Vagina (tissue), 2 donors: ENCODE results near the gene OIT3. TPM values are rescaled to one million over a fixed set of nuclear protein-coding genes. Genes with fewer than 3 reads are reported as not detected.

Experiments used
- DNase-seq, 2 donors: peaks; one replicate each; pipeline ENCODE4 v3.0.0-alpha.2; 2017; ENCODE audit errors: extremely low spot score in 2 of 2
- H3K27ac ChIP-seq: fragments of 200-600 bp; sonication (generic); one replicate; pipeline ENCODE4 v1.5.1; 2019
- H3K27me3 ChIP-seq: fragments of 200-600 bp; sonication (generic); one replicate; pipeline ENCODE4 v1.5.1; 2019
- H3K36me3 ChIP-seq, 2 donors: fragments of 200-600 bp; sonication (generic); one replicate each; pipeline ENCODE4 v1.5.1; 2017 to 2019
- H3K4me1 ChIP-seq: fragments of 200-600 bp; sonication (generic); one replicate; pipeline ENCODE4 v1.5.1; 2019
- H3K4me3 ChIP-seq, 2 donors: fragments of 200-600 bp; sonication (generic); 1 replicate in 1 of 2; 2 replicates in 1 of 2; pipeline ENCODE4 v1.5.1; 2016 to 2019
- H3K9me3 ChIP-seq: fragments of 200-600 bp; sonication (generic); one replicate; pipeline ENCODE4 v1.5.1; 2019
- POLR2A ChIP-seq, 2 donors: fragments of 450-650 bp; IDR thresholded peaks; one replicate each; pipeline ENCODE4 v1.6.1; 2017; ENCODE audit warnings: antibody characterized with exemption in 2 of 2, mild to moderate bottlenecking in 2 of 2, moderate library complexity in 2 of 2
- POLR2AphosphoS5 ChIP-seq, 2 donors: sonication (generic); formaldehyde crosslinking; IDR thresholded peaks; one replicate each; pipeline ENCODE4 v1.9.0; 2017; ENCODE audit warnings: antibody characterized with exemption in 2 of 2, mild to moderate bottlenecking in 2 of 2, low read depth in 1 of 2; ENCODE audit not compliant: insufficient read depth in 1 of 2
- intact Hi-C: fragments of 100-400 bp; cut with DNase I; formaldehyde crosslinking; loops from one replicate; pipeline ENCODE4 v1.15.1; 2023
- total RNA-seq: library from RNA; depleted of rRNA; stranded (reverse); fragments of >200 nt; gene quantifications from one replicate; pipeline ENCODE4 v1.2.3, GENCODE V29; 2016
- TF ChIP-seq, protein P1 (sequence below), 3 experiments: fragments of 450-650 bp in 2 of 3; fragments of 200-600 bp in 1 of 3; sonication (generic) in 1 of 3; IDR thresholded peaks; one replicate each; pipeline ENCODE4 v1.5.1; 2017 to 2019; ENCODE audit warnings: antibody characterized with exemption in 3 of 3, mild to moderate bottlenecking in 2 of 3, moderate library complexity in 2 of 3

OIT3 gene
- total RNA-seq, 1 donor from 2014 or later, result not detected

GRCh38 chr10:72979709-72980108 is 86.2 kb downstream of the OIT3 start:
- no peak overlapping the region for H3K27ac ChIP-seq
- no peaks in the 10 kb centered on the region for H3K27me3 ChIP-seq
- TF ChIP-seq, protein P1, sequence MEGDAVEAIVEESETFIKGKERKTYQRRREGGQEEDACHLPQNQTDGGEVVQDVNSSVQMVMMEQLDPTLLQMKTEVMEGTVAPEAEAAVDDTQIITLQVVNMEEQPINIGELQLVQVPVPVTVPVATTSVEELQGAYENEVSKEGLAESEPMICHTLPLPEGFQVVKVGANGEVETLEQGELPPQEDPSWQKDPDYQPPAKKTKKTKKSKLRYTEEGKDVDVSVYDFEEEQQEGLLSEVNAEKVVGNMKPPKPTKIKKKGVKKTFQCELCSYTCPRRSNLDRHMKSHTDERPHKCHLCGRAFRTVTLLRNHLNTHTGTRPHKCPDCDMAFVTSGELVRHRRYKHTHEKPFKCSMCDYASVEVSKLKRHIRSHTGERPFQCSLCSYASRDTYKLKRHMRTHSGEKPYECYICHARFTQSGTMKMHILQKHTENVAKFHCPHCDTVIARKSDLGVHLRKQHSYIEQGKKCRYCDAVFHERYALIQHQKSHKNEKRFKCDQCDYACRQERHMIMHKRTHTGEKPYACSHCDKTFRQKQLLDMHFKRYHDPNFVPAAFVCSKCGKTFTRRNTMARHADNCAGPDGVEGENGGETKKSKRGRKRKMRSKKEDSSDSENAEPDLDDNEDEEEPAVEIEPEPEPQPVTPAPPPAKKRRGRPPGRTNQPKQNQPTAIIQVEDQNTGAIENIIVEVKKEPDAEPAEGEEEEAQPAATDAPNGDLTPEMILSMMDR (IDR thresholded peaks at IDR 0.05), result no peak
- no peak for TF ChIP-seq POLR2A (IDR thresholded peaks at IDR 0.05)
- no peak for TF ChIP-seq POLR2AphosphoS5 (IDR thresholded peaks at IDR 0.05; ENCODE audit: insufficient read depth in 1 of 2, low read depth in 1 of 2)
- no peaks in the 10 kb centered on the region for H3K9me3 ChIP-seq
- no peaks in the 10 kb centered on the region for H3K4me1 ChIP-seq
- no peaks in the 10 kb centered on the region for H3K36me3 ChIP-seq
- DNase-seq, result no peak
- intact Hi-C loops, result no loop called here
- no peak overlapping the region for H3K4me3 ChIP-seq

DNA sequence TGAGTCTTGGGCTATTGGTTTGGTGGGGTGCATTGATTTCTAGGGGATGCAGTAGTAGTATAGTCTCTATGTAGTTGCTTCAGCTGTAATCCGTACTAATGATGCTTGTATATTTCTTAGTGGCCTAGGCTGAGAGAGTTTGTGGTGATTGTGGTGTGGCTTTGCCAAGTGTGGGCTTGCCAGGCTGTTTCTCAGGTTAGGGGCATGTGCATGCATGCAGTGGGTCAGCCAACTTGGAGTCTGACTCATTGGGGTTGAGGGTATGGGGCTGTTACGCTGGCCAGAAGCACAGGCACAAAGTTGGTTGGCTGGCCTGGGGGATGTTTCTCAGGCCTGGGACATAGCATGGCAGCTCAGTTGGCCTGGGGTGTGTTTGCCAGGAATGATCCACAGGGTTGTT is 86.8 kb downstream of the OIT3 start:
- no peak for TF ChIP-seq POLR2A (IDR thresholded peaks at IDR 0.05)
- TF ChIP-seq, protein P1 (IDR thresholded peaks at IDR 0.05), result no peak
- TF ChIP-seq POLR2AphosphoS5 (IDR thresholded peaks at IDR 0.05; ENCODE audit: insufficient read depth in 1 of 2, low read depth in 1 of 2), result no peak
- no peaks in the 10 kb centered on the region for H3K9me3 ChIP-seq
- intact Hi-C loops, result no loop called here

DNA sequence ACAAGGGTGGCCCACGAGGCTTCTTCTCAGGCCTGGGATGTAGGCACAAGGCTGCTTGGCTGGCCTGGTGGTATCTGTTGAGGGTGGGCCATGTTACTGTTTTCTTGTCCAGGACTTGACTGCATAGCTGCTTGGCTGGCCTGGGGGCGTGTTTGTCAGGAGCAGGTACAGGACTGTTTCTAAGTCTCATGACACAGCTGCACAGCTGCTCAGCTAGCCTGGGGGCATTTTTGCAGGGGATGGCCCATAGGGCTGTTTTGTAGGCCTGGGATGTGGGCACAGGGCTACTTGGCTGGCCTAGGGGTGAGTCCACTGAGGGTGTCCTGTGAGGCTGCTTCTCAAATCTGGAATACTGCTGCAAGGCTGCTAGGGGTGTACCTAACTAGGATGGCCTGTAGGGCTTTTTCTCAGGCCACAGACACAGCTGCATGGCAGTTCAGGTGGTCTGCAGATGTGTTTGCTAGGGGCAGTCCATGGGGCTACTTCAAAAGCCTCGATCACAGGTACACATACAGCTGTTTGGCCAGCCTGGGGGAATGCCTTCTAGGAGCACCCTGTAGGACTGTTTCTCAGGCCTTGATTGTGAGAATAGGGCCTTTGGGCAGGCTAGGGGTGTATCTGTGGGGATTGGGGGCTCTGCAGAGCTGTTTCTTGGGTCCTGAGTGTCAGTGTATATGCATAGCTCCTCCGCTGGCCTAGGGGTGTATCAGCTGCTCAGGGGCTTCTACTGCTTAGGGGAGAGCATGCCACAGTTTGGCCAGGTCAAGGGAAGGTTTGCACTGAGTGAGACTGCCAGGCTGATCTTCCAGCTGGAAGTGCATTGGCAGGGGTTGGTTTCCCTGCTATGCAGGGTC is 87.7 kb downstream of the OIT3 start:
- Histone ChIP-seq H3K27ac (no peak overlapping the region), H3K4me1 (no peaks in the 10 kb centered on the region), H3K36me3 (no peaks in the 10 kb centered on the region), H3K27me3 (no peaks in the 10 kb centered on the region), H3K9me3 (no peaks in the 10 kb centered on the region), H3K4me3 (no peak overlapping the region)
- DNase-seq, result no peak
- TF ChIP-seq POLR2AphosphoS5 (IDR thresholded peaks at IDR 0.05; ENCODE audit: insufficient read depth in 1 of 2, low read depth in 1 of 2), result no peak
- no peak for TF ChIP-seq POLR2A (IDR thresholded peaks at IDR 0.05)
- TF ChIP-seq, protein P1 (IDR thresholded peaks at IDR 0.05), result no peak
- intact Hi-C loops, result no loop called here

More for the DNA sequence above, 86.8 kb downstream of the OIT3 start:
- H3K4me1 ChIP-seq, result no peaks in the 10 kb centered on the region
- H3K27ac ChIP-seq, result no peak overlapping the region
- H3K36me3 ChIP-seq, result no peaks in the 10 kb centered on the region
- no peak overlapping the region for H3K4me3 ChIP-seq
- H3K27me3 ChIP-seq, result no peaks in the 10 kb centered on the region
- no peak for DNase-seq

GRCh38 chr10:72981882-72982529 is 88.5 kb downstream of the OIT3 start:
- Histone ChIP-seq H3K27ac (no peak overlapping the region), H3K9me3 (no peaks in the 10 kb centered on the region), H3K4me3 (no peak overlapping the region), H3K36me3 (no peaks in the 10 kb centered on the region), H3K27me3 (no peaks in the 10 kb centered on the region), H3K4me1 (no peaks in the 10 kb centered on the region)
- no peak for DNase-seq
- TF ChIP-seq, protein P1 (IDR thresholded peaks at IDR 0.05), result no peak
- TF ChIP-seq POLR2A (IDR thresholded peaks at IDR 0.05) (no peak), POLR2AphosphoS5 (IDR thresholded peaks at IDR 0.05; ENCODE audit: insufficient read depth in 1 of 2, low read depth in 1 of 2) (no peak)
- intact Hi-C loops, result no loop called here

Other genes with a start within 250 kb of the OIT3 start
- 44.7 TPM for gene MCU, start 201.6 kb upstream of the OIT3 start, total RNA-seq
- not detected for gene PLA2G12B, start 61.1 kb downstream of the OIT3 start, total RNA-seq
- 12.5 TPM for gene P4HA1, start 203.1 kb downstream of the OIT3 start, total RNA-seq
- 2.9 TPM for gene NUDT13, start 216.7 kb downstream of the OIT3 start, total RNA-seq